Hepatocyte (in vitro differentiated cells): ENCODE measurements around the gene VSIG10L. TPM values are rescaled to one million over a fixed set of nuclear protein-coding genes. Genes with fewer than 3 reads are reported as not detected.

Experiments
- DNase-seq: peaks from one replicate; pipeline ENCODE4 v3.0.0-alpha.2; 2016; ENCODE audit warnings: low spot score
- H2AFZ ChIP-seq: fragments of 200-600 bp; sonication (generic); 2 replicates; pipeline ENCODE4 v1.6.0; 2016; ENCODE audit warnings: antibody characterized with exemption, mild to moderate bottlenecking
- H3K27ac ChIP-seq: fragments of 200-600 bp; sonication (generic); 2 replicates; pipeline ENCODE4 v1.5.1; 2016; ENCODE audit warnings: mild to moderate bottlenecking
- H3K27me3 ChIP-seq: fragments of 200-600 bp; sonication (generic); 2 replicates; pipeline ENCODE4 v1.6.1; 2016
- H3K36me3 ChIP-seq: fragments of 200-600 bp; sonication (generic); replicated peaks from 2 replicates; pipeline ENCODE4 v1.5.1; 2016; ENCODE audit warnings: low read depth; ENCODE audit not compliant: insufficient read depth
- H3K4me1 ChIP-seq: fragments of 200-600 bp; sonication (generic); 2 replicates; pipeline ENCODE4 v1.5.1; 2016; ENCODE audit warnings: mild to moderate bottlenecking, moderate library complexity; ENCODE audit not compliant: insufficient read depth
- H3K4me2 ChIP-seq: fragments of 200-600 bp; sonication (generic); 2 replicates; pipeline ENCODE4 v1.6.0; 2016
- H3K4me3 ChIP-seq: fragments of 200-600 bp; sonication (generic); 2 replicates; pipeline ENCODE4 v1.5.1; 2016; ENCODE audit warnings: mild to moderate bottlenecking
- H3K79me2 ChIP-seq: fragments of 200-600 bp; sonication (generic); 2 replicates; pipeline ENCODE4 v1.6.0; 2017; ENCODE audit warnings: mild to moderate bottlenecking
- H3K9me2 ChIP-seq: fragments of 200-600 bp; sonication (generic); replicated peaks from 2 replicates; pipeline ENCODE4 v1.6.0; 2017; ENCODE audit warnings: mild to moderate bottlenecking; ENCODE audit not compliant: insufficient read depth
- H3K9me3 ChIP-seq: fragments of 200-600 bp; sonication (generic); 2 replicates; pipeline ENCODE4 v1.5.1; 2016; ENCODE audit warnings: low read depth, mild to moderate bottlenecking
- H4K20me1 ChIP-seq: fragments of 200-600 bp; sonication (generic); 2 replicates; pipeline ENCODE4 v1.6.0; 2016; ENCODE audit warnings: mild to moderate bottlenecking; ENCODE audit not compliant: insufficient read depth, poor library complexity, severe bottlenecking
- EZH2 ChIP-seq: fragments of 200-600 bp; sonication (generic); IDR thresholded peaks from 2 replicates; pipeline ENCODE4 v1.6.1; 2016; ENCODE audit warnings: antibody characterized with exemption, mild to moderate bottlenecking, borderline replicate concordance
- EZH2phosphoT487 ChIP-seq: fragments of 200-600 bp; sonication (generic); IDR thresholded peaks from one replicate; pipeline ENCODE4 v1.6.1; 2018; ENCODE audit warnings: antibody characterized with exemption, mild to moderate bottlenecking, low read depth, moderate library complexity; ENCODE audit not compliant: unreplicated experiment, severe bottlenecking
- WGBS: methylation state at CpG from one replicate; pipeline ENCODE4 v1.1.6; 2016; ENCODE audit warnings: low lambda C conversion rate; ENCODE audit errors: missing lambda C conversion rate; 5-methylcytosine and 5-hydroxymethylcytosine counted together
- polyA plus RNA-seq: library from polyadenylated mRNA; unstranded; fragments of >200 nt; fragmentation: Nextera tagmentation; extraction: Ambion mirVana; gene quantifications from 2 replicates; pipeline ENCODE4 v1.2.1, GENCODE V29; 2016
- total RNA-seq: library from RNA; depleted of rRNA; stranded (reverse); fragments of >200 nt; gene quantifications from 2 replicates; pipeline ENCODE4 v1.2.3, GENCODE V29; 2014
- TF ChIP-seq, protein P1 (sequence below): fragments of 200-600 bp; sonication (generic); IDR thresholded peaks from 2 replicates; pipeline ENCODE4 v1.5.1; 2016; ENCODE audit warnings: antibody characterized with exemption, mild to moderate bottlenecking; ENCODE audit not compliant: poor library complexity

VSIG10L gene
- total and polyA plus RNA-seq, 2 experiments from 2014 or later = 3.4 to 7.8 TPM

DNA sequence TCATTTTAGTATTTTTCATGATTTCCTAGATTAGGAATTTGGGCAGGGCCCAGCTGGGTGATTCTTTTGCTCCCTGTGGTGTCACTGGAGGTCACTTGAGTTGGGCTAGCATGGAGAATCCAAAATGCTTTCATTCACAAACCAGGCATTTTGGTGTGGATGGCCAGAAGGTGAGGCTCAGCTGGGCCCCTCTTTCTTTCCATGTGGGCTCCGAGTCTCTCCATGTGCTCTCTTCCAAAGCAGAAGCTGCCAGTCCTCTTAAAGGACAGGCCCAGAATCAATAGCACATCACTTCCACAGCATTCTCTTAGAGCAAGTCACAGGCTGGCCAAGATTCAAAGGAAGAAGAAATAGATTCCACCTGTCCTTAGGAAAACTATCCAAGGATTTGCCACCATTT, 52.3 kb downstream of the VSIG10L start:
- 90% methylated on average over 1 of the region's 1 CpG for WGBS
- DNase-seq = no peak

DNA sequence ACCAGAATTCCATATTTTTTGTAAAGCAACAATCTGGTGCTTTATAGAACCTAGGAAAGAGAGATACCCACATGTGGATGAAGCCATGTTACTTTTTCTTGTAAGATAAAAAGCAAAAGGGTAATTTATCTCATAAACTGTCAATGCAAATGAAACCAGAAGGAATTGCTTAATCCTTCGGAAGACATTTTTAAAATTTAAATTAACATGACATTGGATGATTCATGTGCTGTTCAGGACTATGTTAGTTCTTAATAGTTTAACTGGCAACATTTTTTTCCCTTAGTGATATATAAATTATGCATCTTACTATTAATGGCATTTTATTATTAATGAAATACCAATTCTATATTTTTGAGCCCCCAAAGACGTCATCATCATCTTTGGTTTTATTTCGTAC, 56.3 kb downstream of the VSIG10L start:
- Histone ChIP-seq H3K4me2 (no peak overlapping the region), H3K27me3 (no peaks in the 10 kb centered on the region), H3K4me3 (no peak overlapping the region), H3K9me3 (no peaks in the 10 kb centered on the region), H2AFZ (no peak overlapping the region), H4K20me1 (no peaks in the 10 kb centered on the region), H3K79me2 (no peaks in the 10 kb centered on the region), H3K36me3 (no peaks in the 10 kb centered on the region), H3K9me2 (no peaks in the 10 kb centered on the region), H3K4me1 (no peaks in the 10 kb centered on the region), H3K27ac (no peak overlapping the region)
- DNase-seq = no peak
- TF ChIP-seq EZH2 (no peak), EZH2phosphoT487 (no peak)
- TF ChIP-seq, protein P1, sequence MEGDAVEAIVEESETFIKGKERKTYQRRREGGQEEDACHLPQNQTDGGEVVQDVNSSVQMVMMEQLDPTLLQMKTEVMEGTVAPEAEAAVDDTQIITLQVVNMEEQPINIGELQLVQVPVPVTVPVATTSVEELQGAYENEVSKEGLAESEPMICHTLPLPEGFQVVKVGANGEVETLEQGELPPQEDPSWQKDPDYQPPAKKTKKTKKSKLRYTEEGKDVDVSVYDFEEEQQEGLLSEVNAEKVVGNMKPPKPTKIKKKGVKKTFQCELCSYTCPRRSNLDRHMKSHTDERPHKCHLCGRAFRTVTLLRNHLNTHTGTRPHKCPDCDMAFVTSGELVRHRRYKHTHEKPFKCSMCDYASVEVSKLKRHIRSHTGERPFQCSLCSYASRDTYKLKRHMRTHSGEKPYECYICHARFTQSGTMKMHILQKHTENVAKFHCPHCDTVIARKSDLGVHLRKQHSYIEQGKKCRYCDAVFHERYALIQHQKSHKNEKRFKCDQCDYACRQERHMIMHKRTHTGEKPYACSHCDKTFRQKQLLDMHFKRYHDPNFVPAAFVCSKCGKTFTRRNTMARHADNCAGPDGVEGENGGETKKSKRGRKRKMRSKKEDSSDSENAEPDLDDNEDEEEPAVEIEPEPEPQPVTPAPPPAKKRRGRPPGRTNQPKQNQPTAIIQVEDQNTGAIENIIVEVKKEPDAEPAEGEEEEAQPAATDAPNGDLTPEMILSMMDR = no peak
- 85% methylated on average over 3 of the region's 3 CpGs for WGBS

More for the DNA sequence above, 52.3 kb downstream of the VSIG10L start:
- TF ChIP-seq, protein P1 = no peak
- TF ChIP-seq EZH2 (no peak), EZH2phosphoT487 (no peak)
- Histone ChIP-seq H4K20me1 (no peaks in the 10 kb centered on the region), H3K4me2 (no peak overlapping the region), H3K4me3 (no peak overlapping the region), H3K36me3 (no peaks in the 10 kb centered on the region), H3K27me3 (peaks cover 5% of the 10 kb centered on the region), H3K9me2 (no peaks in the 10 kb centered on the region), H3K27ac (no peak overlapping the region), H2AFZ (no peak overlapping the region), H3K4me1 (no peaks in the 10 kb centered on the region), H3K79me2 (no peaks in the 10 kb centered on the region), H3K9me3 (no peaks in the 10 kb centered on the region)

DNA sequence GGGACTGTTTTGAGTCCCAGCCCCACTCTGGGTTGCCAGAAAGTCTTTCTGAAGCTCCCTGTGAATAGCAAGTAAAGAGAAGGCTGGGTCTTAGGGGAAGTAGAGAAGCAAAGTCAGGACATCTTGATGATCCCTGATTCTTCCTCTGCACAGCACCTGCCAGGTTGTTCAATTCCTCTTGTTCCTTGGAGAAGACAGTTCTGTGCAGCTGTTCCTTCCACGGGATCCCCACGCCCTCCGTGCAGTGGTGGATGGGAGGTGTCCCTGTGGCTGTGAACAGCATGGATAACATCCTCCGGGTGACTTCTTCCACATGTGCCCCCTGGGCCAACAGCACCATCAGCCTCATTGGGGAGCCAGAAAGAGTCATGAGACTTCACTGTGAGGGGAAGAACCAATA, 59.6 kb downstream of the VSIG10L start:
- Histone ChIP-seq H3K4me2 (no peak overlapping the region), H3K4me3 (no peak overlapping the region), H3K79me2 (no peaks in the 10 kb centered on the region), H3K36me3 (no peaks in the 10 kb centered on the region), H3K9me3 (no peaks in the 10 kb centered on the region), H3K9me2 (no peaks in the 10 kb centered on the region), H3K27ac (no peak overlapping the region), H3K4me1 (no peaks in the 10 kb centered on the region), H4K20me1 (no peaks in the 10 kb centered on the region), H3K27me3 (no peaks in the 10 kb centered on the region), H2AFZ (no peak overlapping the region)
- TF ChIP-seq EZH2phosphoT487 (no peak), EZH2 (no peak)
- TF ChIP-seq, protein P1 = no peak
- no peak for DNase-seq
- 89% methylated on average over 4 of the region's 4 CpGs for WGBS

Other genes starting within 250 kb of the VSIG10L start
- gene CTU1, start 233.7 kb downstream of the VSIG10L start, total RNA-seq = 6.7 and 7.7 TPM in 2 replicates
- gene CTU1, start 233.7 kb downstream of the VSIG10L start, polyA plus RNA-seq = 12.6 and 15.9 TPM in 2 replicates
- 0.20 and 0.77 TPM in 2 replicates for gene SIGLEC9, start 217.2 kb downstream of the VSIG10L start, total RNA-seq
- gene SIGLEC9, start 217.2 kb downstream of the VSIG10L start, polyA plus RNA-seq = 1.4 and 1.5 TPM in 2 replicates
- gene SIGLEC7, start 199.8 kb downstream of the VSIG10L start, total RNA-seq = 0.53 and 0.84 TPM in 2 replicates
- gene SIGLEC7, start 199.8 kb downstream of the VSIG10L start, polyA plus RNA-seq = 0.24 and 0.72 TPM in 2 replicates
- gene CD33, start 117.1 kb downstream of the VSIG10L start, total RNA-seq = 0.23 TPM in 1 of 2 replicates, not detected in the other
- gene CD33, start 117.1 kb downstream of the VSIG10L start, polyA plus RNA-seq = 0.57 TPM in 1 of 2 replicates, not detected in the other
- not detected in 2 replicates for gene SIGLECL1, start 91.1 kb downstream of the VSIG10L start, total RNA-seq
- not detected in 2 replicates for gene SIGLECL1, start 91.1 kb downstream of the VSIG10L start, polyA plus RNA-seq
- 3.9 and 5.0 TPM in 2 replicates for gene IGLON5, start 30.5 kb downstream of the VSIG10L start, total RNA-seq
- gene IGLON5, start 30.5 kb downstream of the VSIG10L start, polyA plus RNA-seq = 2.4 and 4.3 TPM in 2 replicates
- gene ETFB, start 24.2 kb upstream of the VSIG10L start, total RNA-seq = 167 and 190 TPM in 2 replicates
- gene ETFB, start 24.2 kb upstream of the VSIG10L start, polyA plus RNA-seq = 237 and 248 TPM in 2 replicates
- gene CLDND2, start 26.9 kb upstream of the VSIG10L start, total RNA-seq = 1.2 TPM in 1 of 2 replicates, not detected in the other
- 6.8 and 7.2 TPM in 2 replicates for gene CLDND2, start 26.9 kb upstream of the VSIG10L start, polyA plus RNA-seq
- gene NKG7, start 30.5 kb upstream of the VSIG10L start, total RNA-seq = not detected in 2 replicates
- gene NKG7, start 30.5 kb upstream of the VSIG10L start, polyA plus RNA-seq = 0.44 TPM in 1 of 2 replicates, not detected in the other
- not detected in 2 replicates for gene LIM2, start 45.8 kb upstream of the VSIG10L start, total RNA-seq
- not detected in 2 replicates for gene LIM2, start 45.8 kb upstream of the VSIG10L start, polyA plus RNA-seq
- gene C19orf84, start 48.5 kb upstream of the VSIG10L start, total RNA-seq = 0.37 TPM in 1 of 2 replicates, not detected in the other
- gene C19orf84, start 48.5 kb upstream of the VSIG10L start, polyA plus RNA-seq = 0.16 TPM in 1 of 2 replicates, not detected in the other
- gene SIGLEC10, start 75.5 kb upstream of the VSIG10L start, total RNA-seq = 1.0 and 1.6 TPM in 2 replicates
- 0.84 TPM in 1 of 2 replicates, not detected in the other for gene SIGLEC10, start 75.5 kb upstream of the VSIG10L start, polyA plus RNA-seq
- gene SIGLEC8, start 116.3 kb upstream of the VSIG10L start, total RNA-seq = 0.13 and 1.2 TPM in 2 replicates
- gene SIGLEC8, start 116.3 kb upstream of the VSIG10L start, polyA plus RNA-seq = 0.28 TPM in 1 of 2 replicates, not detected in the other
- gene CEACAM18, start 136.4 kb upstream of the VSIG10L start, total RNA-seq = not detected in 2 replicates
- gene CEACAM18, start 136.4 kb upstream of the VSIG10L start, polyA plus RNA-seq = 0.19 TPM in 1 of 2 replicates, not detected in the other
- not detected in 2 replicates for gene SIGLEC12, start 159.7 kb upstream of the VSIG10L start, total RNA-seq
- gene SIGLEC12, start 159.7 kb upstream of the VSIG10L start, polyA plus RNA-seq = 0.11 and 0.29 TPM in 2 replicates
- not detected in 2 replicates for gene SIGLEC6, start 189.5 kb upstream of the VSIG10L start, total RNA-seq
- not detected in 2 replicates for gene SIGLEC6, start 189.5 kb upstream of the VSIG10L start, polyA plus RNA-seq
- gene ZNF175, start 229.1 kb upstream of the VSIG10L start, total RNA-seq = 3.9 and 4.1 TPM in 2 replicates
- gene ZNF175, start 229.1 kb upstream of the VSIG10L start, polyA plus RNA-seq = 0.67 and 1.1 TPM in 2 replicates